Measurements from ENCODE around the gene IRF9. TPM values are rescaled to one million over a fixed set of nuclear protein-coding genes. Genes with fewer than 3 reads are reported as not detected.

IRF9 gene
- total RNA-seq, 4 donors from 2014 or later, result 6.5 to 36.7 (median 11.9) TPM

- in situ Hi-C loops (cut with MboI; ENCODE audit: low sequenced_read_pairs in 4 of 4) (no loop called here), intact Hi-C loops (cut with DNase I; ENCODE audit: low total_unique reads) (no loop called here)
- no peak overlapping the region for H3K4me3 ChIP-seq
- ATAC-seq (peak in 1 of 2 donors; percentile 3), DNase-seq (no peak)
- peak overlapping the region in 2 of 4 donors; percentile 69 to 71 for H3K27ac ChIP-seq
- no peaks in the 10 kb centered on the region for H3K9me3 ChIP-seq
- no peaks in the 10 kb centered on the region for H3K27me3 ChIP-seq
- H3K36me3 ChIP-seq, result peaks cover 0 to 50% of the 10 kb centered on the region in 2 donors
- peaks cover 9 to 13% of the 10 kb centered on the region in 2 donors for H3K4me1 ChIP-seq
- TF ChIP-seq POLR2A (IDR thresholded peaks at IDR 0.05), result no peak
- no peak for TF ChIP-seq CTCF (IDR thresholded peaks at IDR 0.05 in 4 of 5, conservative IDR thresholded peaks at IDR 0.05 in 1 of 5)
These were observed 17.5 kb downstream of the IRF9 start for GRCh38 chr14:24178399-24179178.

DNA sequence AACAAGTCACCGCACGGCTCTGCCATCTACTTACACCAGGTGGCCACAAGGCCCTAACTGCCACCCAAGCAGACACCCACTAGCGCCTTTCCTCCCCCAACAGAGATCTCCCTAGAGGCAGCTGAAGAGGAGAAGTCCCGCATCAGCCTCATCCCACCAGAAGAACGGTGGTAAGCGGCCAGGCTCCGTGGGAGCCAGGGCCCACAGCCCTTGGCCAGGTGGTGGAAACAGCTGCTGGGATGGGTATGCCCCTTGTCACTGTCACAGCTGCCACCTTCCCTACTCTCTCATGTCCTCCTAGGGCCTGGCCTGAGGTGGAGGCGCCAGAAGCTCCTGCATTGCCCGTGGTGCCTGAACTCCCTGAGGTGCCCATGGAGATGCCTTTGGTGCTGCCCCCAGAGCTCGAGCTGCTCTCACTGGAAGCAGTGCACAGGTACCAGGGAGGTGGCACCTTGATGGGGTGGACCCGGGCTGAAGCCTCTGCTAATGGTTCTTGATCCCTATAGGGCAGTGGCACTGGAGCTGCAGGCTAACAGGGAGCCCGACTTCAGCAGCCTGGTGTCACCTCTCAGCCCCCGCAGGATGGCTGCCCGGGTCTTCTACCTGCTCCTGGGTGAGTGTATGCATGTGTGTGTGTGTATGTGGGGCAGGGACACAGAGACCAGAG lies 18.4 kb downstream of the IRF9 start:
- no peaks in the 10 kb centered on the region for H3K27me3 ChIP-seq
- ATAC-seq (peak in 1 of 2 donors; percentile 7), DNase-seq (no peak)
- no peak overlapping the region for H3K4me3 ChIP-seq
- H3K27ac ChIP-seq, result peak overlapping the region; percentile 69 to 74 (median 70)
- in situ Hi-C loops (cut with MboI; ENCODE audit: low sequenced_read_pairs in 4 of 4) (no loop called here), intact Hi-C loops (cut with DNase I; ENCODE audit: low total_unique reads) (no loop called here)
- no peaks in the 10 kb centered on the region for H3K9me3 ChIP-seq
- TF ChIP-seq POLR2A (IDR thresholded peaks at IDR 0.05), result no peak
- no peak for TF ChIP-seq CTCF (IDR thresholded peaks at IDR 0.05 in 4 of 5, conservative IDR thresholded peaks at IDR 0.05 in 1 of 5)
- H3K4me1 ChIP-seq, result peaks cover 9 to 13% of the 10 kb centered on the region in 2 donors
- peaks cover 0 to 59% of the 10 kb centered on the region in 2 donors for H3K36me3 ChIP-seq

- in situ Hi-C loops (cut with MboI; ENCODE audit: low sequenced_read_pairs in 4 of 4), result no loop called here
- TF ChIP-seq POLR2A (IDR thresholded peaks at IDR 0.05) (no peak), CTCF (IDR thresholded peaks at IDR 0.05 in 4 of 5, conservative IDR thresholded peaks at IDR 0.05 in 1 of 5) (no peak)
- Histone ChIP-seq H3K27me3 (no peaks in the 10 kb centered on the region), H3K36me3 (peaks cover 0 to 66% of the 10 kb centered on the region in 2 donors), H3K4me3 (no peak overlapping the region), H3K4me1 (peaks cover 9 to 13% of the 10 kb centered on the region in 2 donors), H3K9me3 (no peaks in the 10 kb centered on the region), H3K27ac (peak overlapping the region; percentile 69 to 74 (median 70))
- peak; percentile 88 to 93 for ATAC-seq
- DNase-seq, result no peak
- intact Hi-C loops (cut with DNase I; ENCODE audit: low total_unique reads), result no loop called here
These were observed 19.1 kb downstream of the IRF9 start for GRCh38 chr14:24179961-24180796.

GRCh38 chr14:24181371-24182077 lies 20.5 kb downstream of the IRF9 start:
- in situ Hi-C loops (cut with MboI; ENCODE audit: low sequenced_read_pairs in 4 of 4) (no loop called here), intact Hi-C loops (cut with DNase I; ENCODE audit: low total_unique reads) (no loop called here)
- H3K4me3 ChIP-seq, result no peak overlapping the region
- peaks cover 0 to 80% of the 10 kb centered on the region in 2 donors for H3K36me3 ChIP-seq
- H3K9me3 ChIP-seq, result no peaks in the 10 kb centered on the region
- TF ChIP-seq POLR2A (IDR thresholded peaks at IDR 0.05) (no peak), CTCF (IDR thresholded peaks at IDR 0.05 in 4 of 5, conservative IDR thresholded peaks at IDR 0.05 in 1 of 5) (no peak)
- ATAC-seq (no peak), DNase-seq (no peak)
- no peak overlapping the region for H3K27ac ChIP-seq
- no peaks in the 10 kb centered on the region for H3K27me3 ChIP-seq
- H3K4me1 ChIP-seq, result peaks cover 9 to 13% of the 10 kb centered on the region in 2 donors
